ENCODE data around the gene RBM46. TPM values are rescaled to one million over a fixed set of nuclear protein-coding genes. Genes with fewer than 3 reads are reported as not detected.

RBM46 gene
- total and polyA plus RNA-seq, 2 experiments from 2014 or later: 0.32 to 0.40 TPM

DNA sequence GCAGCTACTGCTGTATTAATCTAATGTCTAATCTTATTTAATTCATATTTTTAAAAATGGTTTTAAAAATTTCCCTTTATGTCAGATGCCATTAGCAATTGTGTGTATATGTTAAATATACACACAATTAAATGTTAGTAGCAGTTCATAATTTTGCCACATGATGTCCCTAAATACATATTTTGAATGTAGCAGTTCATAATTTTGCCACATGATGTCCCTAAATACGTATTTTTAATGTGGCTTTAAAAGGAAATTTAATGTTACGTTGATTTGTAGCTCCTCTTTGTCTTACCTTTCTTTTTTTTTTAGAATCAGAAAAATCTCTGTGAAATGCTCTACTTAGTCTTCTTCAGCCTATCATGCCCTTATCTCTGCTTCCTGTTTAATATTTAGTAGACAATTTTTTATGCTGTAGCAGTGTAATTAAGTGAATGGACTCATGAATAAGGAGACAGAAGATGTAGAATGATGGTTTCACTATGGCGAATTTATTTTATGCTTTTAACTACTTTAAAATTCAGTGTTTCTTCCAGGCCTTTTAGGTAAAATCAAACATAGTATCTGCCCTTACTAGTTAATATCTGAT is 26.1 kb downstream of the RBM46 start:
- no peaks in the 10 kb centered on the region for H3K9me3 ChIP-seq (ENCODE audit: low read depth)
- H3K79me2 ChIP-seq (ENCODE audit: insufficient read depth): no peaks in the 10 kb centered on the region
- peak; percentile 60 for DNase-seq
- 13% methylated on average over 3 of the region's 3 CpGs for WGBS, 2 experiments (ENCODE audit: low coverage in 1 of 2, low lambda C conversion rate in 2 of 2, missing lambda C conversion rate in 2 of 2)
- peak overlapping the region; percentile 80 for H2AFZ ChIP-seq
- H3K9me2 ChIP-seq (ENCODE audit: insufficient read depth): no peaks in the 10 kb centered on the region
- H3K4me3 ChIP-seq: peak overlapping the region; percentile 52
- peak overlapping the region; percentile 69 for H3K4me2 ChIP-seq (ENCODE audit: unreplicated experiment)
- no peak overlapping the region for H3K27ac ChIP-seq
- TF ChIP-seq EZH2phosphoT487 (IDR thresholded peaks at IDR 0.05; ENCODE audit: insufficient read depth, low read depth) (no peak), EZH2 (IDR thresholded peaks at IDR 0.05; ENCODE audit: insufficient read depth, poor library complexity, severe bottlenecking) (no peak)
- in situ Hi-C loops (cut with MboI): no loop called here
- H3K9ac ChIP-seq: no peak overlapping the region
- H3K27me3 ChIP-seq (replicated peaks; ENCODE audit: insufficient read depth): no peaks in the 10 kb centered on the region
- no peaks in the 10 kb centered on the region for H3F3A ChIP-seq (ENCODE audit: insufficient read depth)
- H3K36me3 ChIP-seq (ENCODE audit: low read depth): no peaks in the 10 kb centered on the region
- no peaks in the 10 kb centered on the region for H4K20me1 ChIP-seq (ENCODE audit: insufficient read depth)
- H3K4me1 ChIP-seq (ENCODE audit: insufficient read depth): no peaks in the 10 kb centered on the region

DNA sequence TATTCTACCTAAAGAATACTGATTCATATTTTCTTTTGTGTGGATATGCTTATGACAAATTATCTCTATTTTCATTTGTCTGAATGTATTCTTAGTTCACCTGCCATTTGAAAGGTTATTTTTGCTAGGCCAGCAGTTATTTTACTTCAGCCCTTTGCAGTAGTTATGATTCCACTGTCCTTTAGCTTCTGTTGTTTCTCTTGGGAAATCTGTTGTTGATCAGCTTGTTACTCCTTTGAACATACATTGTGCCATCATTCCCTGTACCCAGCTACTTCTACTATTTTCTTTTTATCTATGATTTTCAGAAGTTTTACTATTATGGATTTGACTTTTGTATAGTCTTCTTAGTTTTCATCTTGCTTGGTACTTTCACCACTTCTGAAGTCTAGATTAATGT is 37.2 kb downstream of the RBM46 start:
- Histone ChIP-seq H4K20me1 (ENCODE audit: insufficient read depth) (no peaks in the 10 kb centered on the region), H3K79me2 (ENCODE audit: insufficient read depth) (no peaks in the 10 kb centered on the region), H3K9me3 (ENCODE audit: low read depth) (no peaks in the 10 kb centered on the region), H3K9me2 (ENCODE audit: insufficient read depth) (no peaks in the 10 kb centered on the region), H3K4me2 (ENCODE audit: unreplicated experiment) (no peak overlapping the region), H3K4me3 (no peak overlapping the region), H3K36me3 (ENCODE audit: low read depth) (no peaks in the 10 kb centered on the region), H3K27ac (no peak overlapping the region), H3K4me1 (ENCODE audit: insufficient read depth) (peaks cover 12% of the 10 kb centered on the region), H2AFZ (no peak overlapping the region), H3K27me3 (replicated peaks; ENCODE audit: insufficient read depth) (no peaks in the 10 kb centered on the region), H3F3A (ENCODE audit: insufficient read depth) (peaks cover 9% of the 10 kb centered on the region), H3K9ac (no peak overlapping the region)
- DNase-seq: peak; percentile 15
- in situ Hi-C loops (cut with MboI): no loop called here
- TF ChIP-seq EZH2 (IDR thresholded peaks at IDR 0.05; ENCODE audit: insufficient read depth, poor library complexity, severe bottlenecking): no peak
- TF ChIP-seq EZH2phosphoT487 (IDR thresholded peaks at IDR 0.05; ENCODE audit: insufficient read depth, low read depth): no peak

DNA sequence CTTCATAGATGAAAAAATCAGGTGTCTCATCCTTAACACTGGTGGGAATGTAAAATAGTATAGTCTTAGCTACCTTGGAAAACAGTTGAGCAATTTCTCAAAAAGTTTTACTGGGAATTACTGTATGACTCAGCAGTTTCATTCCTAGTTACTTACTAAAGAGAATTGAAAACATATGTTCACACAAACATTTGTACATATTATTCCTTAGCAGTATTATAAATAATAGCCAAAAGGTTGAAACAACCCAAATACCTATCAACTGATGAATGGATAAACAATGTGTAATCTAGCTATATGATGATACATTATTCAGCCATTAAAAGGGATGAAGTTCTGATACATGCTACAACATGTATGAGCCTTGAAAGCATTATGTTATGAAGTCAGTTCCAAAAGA is 41.7 kb downstream of the RBM46 start:
- no peak overlapping the region for H3K9ac ChIP-seq
- 0 out of 2 replicates have a peak overlapping the region, but pooled peaks have one; percentile 1 for H2AFZ ChIP-seq

DNA sequence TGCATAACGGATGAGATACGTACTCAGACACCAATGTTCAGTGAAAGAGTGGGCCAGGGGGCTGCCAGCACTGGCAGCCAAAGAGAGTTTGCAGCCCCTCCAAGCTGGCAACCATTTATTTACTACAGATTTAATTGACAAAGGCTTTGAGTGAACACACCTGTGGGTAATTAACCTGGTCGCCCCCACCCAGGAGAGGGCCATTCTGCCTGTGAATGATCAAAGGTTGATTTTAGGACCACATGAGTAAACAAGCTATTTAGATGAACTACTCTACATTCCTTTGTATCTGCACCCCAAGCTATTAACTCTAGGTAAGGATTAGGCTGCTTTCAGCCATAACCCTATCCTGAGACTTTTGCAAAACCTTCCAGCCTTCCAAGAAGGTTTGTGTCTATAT is 55.0 kb downstream of the RBM46 start:
- no peak overlapping the region for H3K9ac ChIP-seq
- H2AFZ ChIP-seq: no peak overlapping the region
- no peaks in the 10 kb centered on the region for H3K9me2 ChIP-seq (ENCODE audit: insufficient read depth)
- 10 to 20% methylated on average over 3 of the region's 3 CpGs for WGBS, 2 experiments (ENCODE audit: low coverage in 1 of 2, low lambda C conversion rate in 2 of 2, missing lambda C conversion rate in 2 of 2)
- no peak overlapping the region for H3K4me2 ChIP-seq (ENCODE audit: unreplicated experiment)
- H3K27ac ChIP-seq: no peak overlapping the region
- in situ Hi-C loops (cut with MboI): no loop called here
- no peaks in the 10 kb centered on the region for H4K20me1 ChIP-seq (ENCODE audit: insufficient read depth)
- no peaks in the 10 kb centered on the region for H3K4me1 ChIP-seq (ENCODE audit: insufficient read depth)
- no peaks in the 10 kb centered on the region for H3F3A ChIP-seq (ENCODE audit: insufficient read depth)
- H3K4me3 ChIP-seq: no peak overlapping the region
- no peak for TF ChIP-seq EZH2phosphoT487 (IDR thresholded peaks at IDR 0.05; ENCODE audit: insufficient read depth, low read depth)
- no peak for TF ChIP-seq EZH2 (IDR thresholded peaks at IDR 0.05; ENCODE audit: insufficient read depth, poor library complexity, severe bottlenecking)
- no peaks in the 10 kb centered on the region for H3K9me3 ChIP-seq (ENCODE audit: low read depth)
- DNase-seq: no peak
- no peaks in the 10 kb centered on the region for H3K36me3 ChIP-seq (ENCODE audit: low read depth)
- H3K79me2 ChIP-seq (ENCODE audit: insufficient read depth): no peaks in the 10 kb centered on the region
- no peaks in the 10 kb centered on the region for H3K27me3 ChIP-seq (replicated peaks; ENCODE audit: insufficient read depth)

More for the DNA sequence above, 41.7 kb downstream of the RBM46 start:
- Histone ChIP-seq H4K20me1 (ENCODE audit: insufficient read depth) (no peaks in the 10 kb centered on the region), H3K4me1 (ENCODE audit: insufficient read depth) (peaks cover 17% of the 10 kb centered on the region), H3K27ac (peak overlapping the region; percentile 76), H3K79me2 (ENCODE audit: insufficient read depth) (no peaks in the 10 kb centered on the region), H3K4me2 (ENCODE audit: unreplicated experiment) (peak overlapping the region; percentile 13), H3K9me2 (ENCODE audit: insufficient read depth) (no peaks in the 10 kb centered on the region), H3K9me3 (ENCODE audit: low read depth) (no peaks in the 10 kb centered on the region), H3F3A (ENCODE audit: insufficient read depth) (peaks cover 20% of the 10 kb centered on the region), H3K36me3 (ENCODE audit: low read depth) (no peaks in the 10 kb centered on the region), H3K4me3 (no peak overlapping the region), H3K27me3 (replicated peaks; ENCODE audit: insufficient read depth) (no peaks in the 10 kb centered on the region)
- no peak for TF ChIP-seq EZH2 (IDR thresholded peaks at IDR 0.05; ENCODE audit: insufficient read depth, poor library complexity, severe bottlenecking)
- no peak for TF ChIP-seq EZH2phosphoT487 (IDR thresholded peaks at IDR 0.05; ENCODE audit: insufficient read depth, low read depth)
- in situ Hi-C loops (cut with MboI): no loop called here
- peak; percentile 91 for DNase-seq

DNA sequence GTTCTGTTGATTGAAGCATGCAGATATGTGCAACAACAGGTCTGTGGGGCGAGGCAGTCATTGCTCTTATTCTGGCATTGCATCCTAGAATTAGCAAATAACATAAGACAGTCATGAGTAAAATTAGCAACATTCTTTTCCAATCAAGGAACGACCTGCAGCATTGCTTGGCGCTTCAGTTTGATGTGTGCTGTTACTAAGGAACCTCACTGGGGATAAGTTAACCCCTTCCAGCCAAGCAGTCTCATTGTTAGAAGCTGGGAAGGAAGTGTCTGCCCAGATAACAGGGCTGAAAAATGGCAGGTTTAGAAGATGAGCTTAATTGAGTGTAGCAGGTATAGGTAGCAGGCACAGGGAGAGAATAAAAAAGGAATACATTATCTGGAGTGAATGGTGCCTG is 55.4 kb downstream of the RBM46 start:
- no peaks in the 10 kb centered on the region for H3K27me3 ChIP-seq (replicated peaks; ENCODE audit: insufficient read depth)
- TF ChIP-seq EZH2 (IDR thresholded peaks at IDR 0.05; ENCODE audit: insufficient read depth, poor library complexity, severe bottlenecking) (no peak), EZH2phosphoT487 (IDR thresholded peaks at IDR 0.05; ENCODE audit: insufficient read depth, low read depth) (no peak)
- H3F3A ChIP-seq (ENCODE audit: insufficient read depth): no peaks in the 10 kb centered on the region
- no peaks in the 10 kb centered on the region for H3K9me3 ChIP-seq (ENCODE audit: low read depth)
- in situ Hi-C loops (cut with MboI): no loop called here
- H4K20me1 ChIP-seq (ENCODE audit: insufficient read depth): no peaks in the 10 kb centered on the region
- no peak overlapping the region for H3K27ac ChIP-seq
- H2AFZ ChIP-seq: no peak overlapping the region
- no peaks in the 10 kb centered on the region for H3K4me1 ChIP-seq (ENCODE audit: insufficient read depth)
- H3K9ac ChIP-seq: no peak overlapping the region
- 0 to 5% methylated on average over 3 of the region's 3 CpGs for WGBS, 2 experiments (ENCODE audit: low coverage in 1 of 2, low lambda C conversion rate in 2 of 2, missing lambda C conversion rate in 2 of 2)
- no peak overlapping the region for H3K4me2 ChIP-seq (ENCODE audit: unreplicated experiment)
- DNase-seq: no peak
- no peaks in the 10 kb centered on the region for H3K9me2 ChIP-seq (ENCODE audit: insufficient read depth)
- no peak overlapping the region for H3K4me3 ChIP-seq
- no peaks in the 10 kb centered on the region for H3K36me3 ChIP-seq (ENCODE audit: low read depth)
- H3K79me2 ChIP-seq (ENCODE audit: insufficient read depth): no peaks in the 10 kb centered on the region
